ENCODE data around the gene STXBP1.

DNA sequence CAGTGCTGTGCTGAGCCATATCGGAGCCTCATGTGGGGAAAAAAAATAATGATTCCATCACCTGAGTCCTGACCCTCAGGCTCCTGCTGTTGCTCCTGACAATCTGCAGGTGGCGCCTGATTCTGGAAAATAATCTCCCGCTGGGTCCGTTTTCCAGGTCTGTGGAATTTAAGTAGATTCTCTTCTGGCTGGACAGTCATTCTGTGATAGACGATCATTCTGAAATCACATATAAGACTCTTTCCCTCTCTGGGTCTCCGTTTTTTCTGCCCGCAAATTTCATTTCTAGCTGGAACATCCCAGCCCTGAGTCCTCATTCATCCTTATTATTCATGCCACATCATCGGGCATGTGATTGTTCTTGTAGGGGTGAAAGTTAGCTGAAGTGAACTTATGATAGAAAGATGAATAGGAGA lies 22.1 kb upstream of the STXBP1 start:
- no peak for TF ChIP-seq POLR2AphosphoS5 (IDR thresholded peaks at IDR 0.05; ENCODE audit: low read depth, low read length)
- no peak for TF ChIP-seq POLR2A (IDR thresholded peaks at IDR 0.05; ENCODE audit: low read depth, low read length)
- TF ChIP-seq TAF1 (IDR thresholded peaks at IDR 0.05; ENCODE audit: low read depth, low read length), result no peak
- no peak for TF ChIP-seq SPI1 (IDR thresholded peaks at IDR 0.05; ENCODE audit: low read depth, low read length)
